NCI-H1694 treated with DMSO at 0.1 percent for 48 hours (cell line): ENCODE measurements around the gene ZBTB7B.

Experiments
- DNase-seq: peaks from one replicate; lab custom pipeline; 2025; lab: John Stamatoyannopoulos, UW

ZBTB7B gene

GRCh38 chr1:155017041-155017945 is 14.7 kb downstream of the ZBTB7B start:
- peak; percentile 93 for DNase-seq

GRCh38 chr1:155017946-155018316 is 15.3 kb downstream of the ZBTB7B start:
- DNase-seq: no peak

GRCh38 chr1:155018617-155019348 is 16.2 kb downstream of the ZBTB7B start:
- no peak for DNase-seq

DNA sequence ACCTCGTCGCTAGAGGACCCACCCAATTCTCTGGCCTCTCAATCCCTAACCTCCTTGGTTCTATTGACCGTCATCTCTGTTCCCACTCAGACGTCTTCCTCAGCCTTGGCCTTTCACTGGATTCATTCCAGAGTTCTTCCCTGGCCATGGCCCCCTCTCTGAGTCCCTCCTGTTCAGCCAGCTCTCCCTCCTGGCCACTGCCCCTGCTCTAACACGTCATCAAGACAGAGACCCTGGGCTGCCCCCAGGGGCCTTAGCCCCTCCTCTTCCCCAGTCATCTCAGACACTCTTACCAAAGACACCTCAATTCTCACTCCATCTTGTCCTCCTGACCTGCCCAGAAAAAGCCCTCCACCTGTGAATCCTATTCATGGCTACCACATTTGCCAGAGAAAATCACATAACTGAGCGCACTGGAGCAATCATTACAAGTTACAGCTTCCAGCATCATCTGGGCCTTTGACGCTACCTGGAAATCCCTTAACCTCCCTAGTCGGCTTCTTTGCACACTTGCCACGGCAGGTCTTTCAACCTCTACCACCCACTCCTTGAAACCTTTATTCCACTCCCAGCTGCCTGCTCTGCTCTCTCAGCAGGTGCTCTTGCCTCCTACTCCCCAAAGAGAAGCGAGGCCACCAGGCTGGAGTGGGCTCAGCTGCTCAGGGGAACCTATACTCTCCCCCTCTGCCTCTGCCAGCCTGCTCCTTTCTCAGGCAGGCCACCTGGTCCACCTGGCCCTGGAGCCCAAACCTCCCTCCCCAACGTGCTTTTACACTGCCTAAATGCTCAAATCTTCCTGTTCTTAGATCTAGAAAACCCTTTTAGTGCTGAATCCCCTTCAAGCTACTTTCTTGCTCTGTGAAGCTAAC is 17.0 kb downstream of the ZBTB7B start:
- DNase-seq: no peak

DNA sequence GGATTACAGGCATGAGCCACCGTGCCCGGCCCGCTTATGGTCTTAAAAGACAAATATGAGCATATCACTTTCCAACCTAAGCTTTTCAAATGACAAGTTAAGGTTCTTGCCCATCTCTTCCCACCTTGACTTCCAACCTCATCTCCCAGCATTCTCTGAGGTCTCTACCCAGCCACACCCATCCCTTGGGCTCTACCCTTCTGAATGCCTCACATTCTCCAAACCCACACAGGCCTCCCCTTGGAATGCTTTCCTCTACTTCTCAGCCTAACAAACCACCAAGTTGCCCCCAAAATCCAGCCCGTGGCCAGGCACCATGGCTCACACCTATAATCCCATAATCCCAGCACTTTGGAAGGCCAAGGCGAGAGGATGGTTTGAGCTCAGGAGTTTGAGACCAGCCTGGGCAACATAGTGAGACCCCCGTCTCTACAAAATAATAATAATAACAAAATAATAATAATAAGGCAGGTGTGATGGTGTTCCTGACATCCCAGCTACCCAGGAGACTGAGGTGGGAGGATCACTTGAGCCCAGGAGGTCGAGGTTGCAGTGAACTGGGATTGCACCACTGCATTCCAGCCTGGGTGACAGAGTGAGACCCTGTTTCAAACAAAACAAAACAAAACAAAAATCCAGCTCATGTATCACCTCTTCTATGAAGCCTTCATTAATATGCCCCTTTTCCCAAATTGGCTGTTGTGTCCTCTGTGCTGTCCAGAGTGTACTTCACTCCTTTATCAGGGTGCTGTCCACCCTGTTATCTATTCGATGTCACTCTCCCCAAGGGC is 19.7 kb downstream of the ZBTB7B start:
- DNase-seq: no peak

GRCh38 chr1:155022927-155023236 is 20.3 kb downstream of the ZBTB7B start:
- no peak for DNase-seq

GRCh38 chr1:155023627-155024026 is 21.0 kb downstream of the ZBTB7B start:
- no peak for DNase-seq

DNA sequence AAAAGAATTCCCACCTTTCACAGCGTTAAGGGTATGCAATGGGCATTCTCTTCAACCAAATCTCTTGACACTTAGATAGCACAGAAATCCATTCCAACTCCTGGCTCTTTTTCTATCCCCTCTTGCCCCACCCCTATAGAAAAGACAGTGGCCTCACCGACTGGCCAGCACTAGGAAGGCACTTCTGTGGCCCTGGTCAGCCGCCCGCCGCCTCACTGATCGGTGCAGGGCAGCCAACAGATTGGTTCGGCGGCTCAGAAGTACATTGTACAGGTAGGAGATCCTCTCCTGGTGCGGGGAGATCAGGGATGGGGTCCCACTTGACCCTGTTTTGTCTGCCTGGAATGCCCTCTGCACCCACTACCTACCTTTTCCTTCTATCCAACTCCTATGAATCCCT is 21.7 kb downstream of the ZBTB7B start:
- no peak for DNase-seq

GRCh38 chr1:155026154-155026553 is 23.6 kb downstream of the ZBTB7B start:
- DNase-seq: no peak

DNA sequence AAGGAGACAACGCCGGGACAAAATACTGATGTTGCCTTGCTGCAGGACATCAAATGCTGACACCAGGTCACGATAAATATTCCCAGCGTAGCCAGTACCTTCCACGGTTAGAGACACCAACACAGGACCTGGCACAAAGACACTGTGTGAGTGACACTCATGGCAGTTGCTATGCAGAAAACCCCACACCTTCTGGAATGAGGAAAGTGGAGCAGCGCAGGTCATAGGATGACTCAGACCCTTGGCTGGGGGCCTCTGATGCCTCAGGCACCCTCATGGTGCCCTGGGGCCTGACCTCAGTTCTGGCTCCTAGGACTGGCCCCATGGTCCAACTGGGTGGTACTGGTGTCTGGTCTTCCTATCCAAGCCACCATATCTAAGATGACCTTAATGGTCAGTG is 24.0 kb downstream of the ZBTB7B start:
- DNase-seq: no peak

- no peak for DNase-seq
These were observed 27.1 kb downstream of the ZBTB7B start for GRCh38 chr1:155029513-155030242.

GRCh38 chr1:155030243-155030795 is 27.7 kb downstream of the ZBTB7B start:
- no peak for DNase-seq

DNA sequence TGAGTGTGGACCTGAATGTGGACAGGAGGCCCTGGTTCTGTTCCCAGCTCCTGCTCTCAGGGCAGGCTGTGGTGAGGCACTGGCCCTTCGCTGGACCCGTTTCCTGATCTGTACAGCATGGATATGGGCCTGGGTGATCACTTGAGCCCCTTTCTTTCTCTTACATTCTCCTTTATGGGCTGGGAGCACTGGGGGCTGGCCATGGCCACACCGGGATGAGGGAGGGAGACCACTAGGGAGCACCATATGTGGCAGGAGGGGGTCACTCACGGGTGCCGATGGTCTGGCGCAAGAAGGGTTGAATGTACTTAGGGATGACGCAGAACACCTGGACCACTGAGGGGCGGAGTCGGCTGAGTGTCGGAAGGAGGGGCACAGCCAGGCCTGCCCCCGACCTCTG is 28.3 kb downstream of the ZBTB7B start:
- DNase-seq: no peak

DNA sequence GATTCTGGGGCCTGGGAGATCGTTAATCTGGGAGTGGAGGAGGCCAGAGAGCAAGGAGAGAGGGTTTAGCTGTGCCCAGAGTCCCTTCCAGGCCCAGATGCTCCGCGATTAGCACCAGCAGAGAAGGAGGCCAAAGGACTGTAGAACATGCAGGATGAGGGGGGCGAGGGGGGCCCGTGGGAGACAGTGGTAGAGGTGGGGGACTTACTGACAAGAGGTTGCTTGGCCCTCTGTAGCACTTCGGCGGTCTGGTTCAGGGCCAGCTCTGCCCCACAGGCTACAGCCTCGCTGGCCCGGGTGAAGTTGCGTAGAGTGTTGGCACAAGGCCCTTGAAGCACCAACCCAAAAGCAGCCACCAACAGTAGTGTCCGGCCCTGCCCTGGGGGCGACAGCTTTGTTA is 30.3 kb downstream of the ZBTB7B start:
- DNase-seq: no peak

DNA sequence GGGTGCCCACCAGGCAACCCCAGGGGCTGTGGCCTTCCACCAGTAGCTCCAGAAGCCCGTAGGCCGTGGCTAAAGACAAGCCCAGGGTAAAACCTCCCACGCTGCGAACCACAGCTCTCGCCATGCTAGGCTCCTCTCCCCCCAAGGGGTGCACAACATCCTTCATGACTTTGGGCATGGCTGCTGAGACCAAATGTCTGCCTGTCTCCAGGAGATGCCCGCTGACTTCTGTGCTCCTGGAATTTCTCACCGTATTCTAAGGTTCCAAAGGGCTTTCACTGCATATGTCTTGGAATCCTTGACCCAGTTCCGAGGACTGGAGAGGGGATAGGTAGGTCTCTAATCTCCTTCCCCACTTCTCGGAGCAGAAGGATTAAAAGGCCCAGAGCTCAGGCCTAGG is 30.9 kb downstream of the ZBTB7B start, which contains the start of the genes DCST1 and DCST2:
Gene DCST1, plus strand, starts transcription at position 301 of the 400 bp plus-strand sequence. CDS start 213 bp downstream, outside the sequence.
Gene DCST2, minus strand, starts transcription at position 258 of the 400 bp plus-strand sequence. Its CDS starts 80 bp downstream, at position 178.
- DNase-seq: no peak

DNA sequence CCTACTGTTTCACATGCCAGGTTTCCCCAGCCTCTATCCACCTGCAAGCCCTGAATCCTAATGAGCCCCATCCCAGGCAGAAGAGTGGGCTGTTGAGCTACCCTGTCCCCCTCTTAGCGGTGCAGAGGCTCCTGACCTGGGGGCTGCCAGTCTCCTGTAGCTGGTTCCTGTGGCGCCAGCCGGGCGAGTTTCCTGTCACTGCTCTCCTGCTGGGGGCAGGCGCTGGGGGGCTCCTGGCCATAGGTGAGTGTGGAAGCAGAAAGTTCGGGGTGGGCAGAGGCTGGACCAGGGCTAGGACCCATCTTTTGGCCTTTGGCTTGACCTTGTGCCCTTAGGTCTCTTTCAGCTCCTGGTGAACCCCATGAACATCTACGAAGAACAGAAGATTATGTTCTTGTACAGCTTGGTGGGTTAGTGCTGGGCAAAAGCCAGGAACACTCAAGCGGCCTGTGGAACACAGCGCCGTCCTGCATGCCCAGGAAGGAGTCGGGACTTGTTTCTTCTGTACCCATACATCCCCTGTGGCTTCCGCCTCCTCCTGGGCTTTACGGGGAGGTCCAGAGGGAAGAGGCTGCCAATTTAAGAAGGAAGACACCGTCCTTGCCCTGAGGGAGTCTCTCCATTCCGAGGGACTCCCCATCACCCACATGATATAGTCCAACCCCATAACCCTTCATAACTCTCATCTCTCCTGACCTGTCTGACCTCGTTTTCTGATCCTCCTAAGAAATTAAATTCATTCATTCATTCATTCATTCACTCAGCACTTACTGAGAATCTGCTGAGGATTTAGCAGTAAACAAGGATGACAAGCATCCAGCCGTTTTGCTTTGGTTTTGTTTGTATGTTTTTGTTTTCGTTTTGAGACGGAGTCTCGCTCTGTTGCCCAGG is 32.0 kb downstream of the ZBTB7B start:
- DNase-seq: no peak

GRCh38 chr1:155035936-155036335 is 33.3 kb downstream of the ZBTB7B start:
- no peak for DNase-seq

- DNase-seq: no peak
These were observed 34.4 kb downstream of the ZBTB7B start for GRCh38 chr1:155037043-155037442.

DNA sequence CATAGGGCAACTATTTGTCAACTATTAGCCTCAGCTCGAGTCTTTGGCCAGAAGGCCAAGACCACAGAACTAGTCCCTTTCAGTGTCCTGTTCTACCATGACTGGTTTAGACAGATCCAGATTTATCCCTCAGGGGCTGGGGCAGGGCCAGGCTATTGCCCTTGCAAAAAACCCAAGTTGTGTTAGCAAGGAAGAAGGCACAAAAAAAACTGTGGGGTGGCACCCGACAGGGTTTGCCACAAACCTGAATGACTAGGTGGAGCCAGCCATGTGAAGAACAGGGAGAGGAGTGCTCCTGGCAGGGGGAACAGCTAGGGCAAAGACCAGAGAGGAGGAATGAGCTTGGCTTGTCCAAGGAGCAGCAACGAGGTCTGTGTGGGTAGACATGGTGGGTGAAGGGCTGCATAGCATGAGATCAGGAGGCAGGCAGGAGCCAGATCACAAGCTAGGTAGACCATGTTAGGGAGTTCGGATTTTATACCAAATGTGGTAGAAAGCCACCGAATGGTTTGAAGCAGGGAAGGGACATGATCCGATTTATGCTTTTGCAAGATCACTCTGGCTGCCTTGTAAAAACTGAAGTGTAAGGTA is 35.3 kb downstream of the ZBTB7B start:
- no peak for DNase-seq
